H1 (cell line): ENCODE results near the gene ZNF680. TPM values are rescaled to one million over a fixed set of nuclear protein-coding genes. Genes with fewer than 3 reads are reported as not detected.

ENCODE experiments used
- CTCF ChIA-PET: fragments of 300-600 bp; sonication (Branson Sonifier 250); formaldehyde crosslinking; loops from one replicate; lab custom pipeline; 2021; ENCODE audit not compliant: partially characterized antibody; lab: Charles Lee
- POLR2A ChIA-PET: fragments of 300-600 bp; sonication (Branson Sonifier 250); formaldehyde crosslinking; loops from one replicate; lab custom pipeline; 2021; ENCODE audit warnings: inconsistent platforms; ENCODE audit not compliant: partially characterized antibody; lab: Charles Lee
- DNase-seq, 2 experiments: peaks; one replicate each; pipeline versions ENCODE4 v3.0.0 to v3.0.0-alpha.2; 2010 to 2022; ENCODE audit warnings: low spot score in 2 of 2, low read depth in 1 of 2, mixed read lengths in 1 of 2
- FAIRE-seq: peaks from 2 replicates; lab custom pipeline; 2011; peaks lifted over from hg19 to GRCh38; lab: Jason Lieb, UNC
- H2AFZ ChIP-seq: 2 replicates; pipeline ENCODE4 v1.8.1; 2012; ENCODE audit warnings: low read length, inconsistent platforms
- H2AK5ac ChIP-seq: 2 replicates; pipeline ENCODE4 v1.6.1; 2013; ENCODE audit warnings: low read depth, low read length
- H2BK120ac ChIP-seq: replicated peaks from 2 replicates; pipeline ENCODE3; 2013; ENCODE audit warnings: low read depth, low read length, inconsistent platforms
- H2BK12ac ChIP-seq: 2 replicates; pipeline ENCODE4 v1.6.1; 2013; ENCODE audit warnings: low read depth, low read length
- H2BK15ac ChIP-seq: 2 replicates; pipeline ENCODE4 v1.6.1; 2013; ENCODE audit warnings: low read length
- H2BK20ac ChIP-seq: 2 replicates; pipeline ENCODE4 v1.6.1; 2013; ENCODE audit warnings: low read length
- H2BK5ac ChIP-seq: 2 replicates; pipeline ENCODE4 v1.6.1; 2013; ENCODE audit warnings: low read depth, low read length
- H3K14ac ChIP-seq: 2 replicates; pipeline ENCODE4 v1.6.1; 2013; ENCODE audit warnings: inconsistent platforms; ENCODE audit not compliant: insufficient read length
- H3K18ac ChIP-seq: 2 replicates; pipeline ENCODE4 v1.6.1; 2013; ENCODE audit warnings: low read length; ENCODE audit errors: extremely low read depth
- H3K23ac ChIP-seq: 2 replicates; pipeline ENCODE4 v1.6.1; 2013; ENCODE audit warnings: inconsistent platforms; ENCODE audit not compliant: insufficient read length
- H3K23me2 ChIP-seq: 2 replicates; pipeline ENCODE4 v1.6.1; 2013; ENCODE audit warnings: low read depth, low read length
- H3K27ac ChIP-seq: 2 replicates; pipeline ENCODE4 v1.6.1; 2011; ENCODE audit warnings: low read depth, low read length, inconsistent platforms
- H3K27me3 ChIP-seq, 4 experiments: replicated peaks in 1 of 4; 1 replicate in 1 of 4; 2 replicates in 3 of 4; pipeline versions ENCODE4 v1.6.1 to v1.8.1; 2011 to 2013; ENCODE audit warnings: low read length in 3 of 4, mild to moderate bottlenecking in 3 of 4, inconsistent platforms in 2 of 4, mixed read lengths in 2 of 4, moderate library complexity in 1 of 4; ENCODE audit not compliant: control insufficient read depth in 3 of 4, insufficient read depth in 3 of 4; ENCODE audit errors: extremely low read depth in 1 of 4
- H3K36me3 ChIP-seq, 4 experiments: 2 replicates each; pipeline versions ENCODE4 v1.6.1 to v1.8.1; 2011 to 2013; ENCODE audit warnings: mild to moderate bottlenecking in 4 of 4, low read length in 3 of 4, moderate library complexity in 2 of 4, control low read depth in 1 of 4, inconsistent platforms in 1 of 4; ENCODE audit not compliant: insufficient read depth in 4 of 4, control insufficient read depth in 2 of 4
- H3K4ac ChIP-seq: replicated peaks from 2 replicates; pipeline ENCODE3; 2013; ENCODE audit warnings: low read length, low read depth, mixed read lengths, inconsistent platforms; ENCODE audit not compliant: insufficient read length
- H3K4me1 ChIP-seq, 4 experiments: replicated peaks in 1 of 4; 1 replicate in 1 of 4; 2 replicates in 3 of 4; pipeline versions ENCODE4 v1.6.1 to v1.8.1; 2011 to 2013; ENCODE audit warnings: low read length in 3 of 4, inconsistent platforms in 2 of 4, mixed read lengths in 1 of 4; ENCODE audit not compliant: insufficient read depth in 4 of 4, control insufficient read depth in 3 of 4
- H3K4me2 ChIP-seq, 2 experiments: 2 replicates each; pipeline versions ENCODE4 v1.6.1 to v1.8.1; 2011 to 2013; ENCODE audit warnings: low read depth in 2 of 2, low read length in 2 of 2, control low read depth in 1 of 2, inconsistent platforms in 1 of 2, mild to moderate bottlenecking in 1 of 2; ENCODE audit not compliant: insufficient read depth in 1 of 2
- H3K4me3 ChIP-seq, 4 experiments: fragments of 200-600, 300-600 bp in 1 of 4; sonication (generic), shearing (Covaris generic), sonication (Bioruptor Twin) in 1 of 4; 2 replicates each; pipeline versions ENCODE4 v1.5.1 to v1.8.1; 2011 to 2016; ENCODE audit warnings: low read length in 4 of 4, low read depth in 3 of 4, control low read depth in 2 of 4, inconsistent platforms in 2 of 4, mild to moderate bottlenecking in 2 of 4, mixed read lengths in 1 of 4, moderate library complexity in 1 of 4; ENCODE audit not compliant: insufficient read depth in 2 of 4; ENCODE audit errors: extremely low read depth in 1 of 4
- H3K56ac ChIP-seq: replicated peaks from 2 replicates; pipeline ENCODE3; 2013; ENCODE audit warnings: low read depth, mild to moderate bottlenecking, mixed read lengths, low read length, inconsistent platforms; ENCODE audit not compliant: insufficient read length
- H3K79me1 ChIP-seq: 2 replicates; pipeline ENCODE4 v1.6.1; 2013; ENCODE audit warnings: low read depth, low read length, control low read depth
- H3K79me2 ChIP-seq, 2 experiments: 2 replicates each; pipeline versions ENCODE4 v1.6.1 to v1.8.1; 2012 to 2013; ENCODE audit warnings: low read length in 2 of 2, mild to moderate bottlenecking in 2 of 2, inconsistent platforms in 1 of 2; ENCODE audit not compliant: insufficient read depth in 2 of 2, control insufficient read depth in 1 of 2
- H3K9ac ChIP-seq, 4 experiments: replicated peaks in 1 of 4; 1 replicate in 1 of 4; 2 replicates in 3 of 4; pipeline versions ENCODE4 v1.6.1 to v1.8.1; 2011 to 2013; ENCODE audit warnings: low read depth in 3 of 4, low read length in 3 of 4, control low read depth in 2 of 4, mild to moderate bottlenecking in 2 of 4, moderate library complexity in 2 of 4, inconsistent platforms in 1 of 4; ENCODE audit errors: extremely low read depth in 1 of 4
- H3K9me3 ChIP-seq, 2 experiments: 2 replicates each; pipeline versions ENCODE4 v1.6.1 to v1.8.1; 2012 to 2013; ENCODE audit warnings: mild to moderate bottlenecking in 2 of 2, moderate library complexity in 2 of 2, control low read depth in 1 of 2, inconsistent platforms in 1 of 2, low read depth in 1 of 2, low read length in 1 of 2, mixed read lengths in 1 of 2; ENCODE audit not compliant: insufficient read depth in 2 of 2
- H4K20me1 ChIP-seq, 2 experiments: replicated peaks in 1 of 2; 2 replicates each; pipeline versions ENCODE3 to v1.8.1; 2011 to 2013; ENCODE audit warnings: inconsistent platforms in 2 of 2, low read length in 2 of 2, mild to moderate bottlenecking in 1 of 2; ENCODE audit not compliant: insufficient read depth in 2 of 2, control insufficient read depth in 1 of 2
- H4K5ac ChIP-seq: 2 replicates; pipeline ENCODE4 v1.6.1; 2013; ENCODE audit warnings: low read length, low read depth, mixed read lengths, inconsistent platforms; ENCODE audit not compliant: insufficient read length
- H4K8ac ChIP-seq: 2 replicates; pipeline ENCODE4 v1.8.0; 2013; ENCODE audit warnings: mild to moderate bottlenecking, moderate library complexity, low read length, inconsistent platforms; ENCODE audit not compliant: insufficient read depth; ENCODE audit errors: extremely low read depth
- H4K91ac ChIP-seq: replicated peaks from 2 replicates; pipeline ENCODE3; 2013; ENCODE audit warnings: low read length, mixed read lengths, inconsistent platforms; ENCODE audit not compliant: insufficient read length
- RFX5 ChIP-seq: IDR thresholded peaks from 2 replicates; pipeline ENCODE4 v1.6.1; 2011; ENCODE audit warnings: low read depth, low read length, improper control_type of control experiment, borderline replicate concordance
- ZNF274 ChIP-seq: IDR thresholded peaks from 2 replicates; pipeline ENCODE4 v1.7.0; 2012; ENCODE audit warnings: low read length, borderline replicate concordance; ENCODE audit errors: extremely low read depth
- WGBS, 2 experiments: shearing (Covaris generic) in 1 of 2; methylation state at CpG; one replicate each; pipeline versions ENCODE4 v1.1.6 to v1.1.7; 2013 to 2015; ENCODE audit warnings: low lambda C conversion rate in 2 of 2, mixed read lengths in 2 of 2, inconsistent platforms in 1 of 2, low coverage in 1 of 2, missing lambda C conversion rate in 1 of 2; ENCODE audit not compliant: insufficient replicate concordance in 2 of 2, insufficient coverage in 1 of 2, insufficient read length in 1 of 2; ENCODE audit errors: extremely low coverage in 1 of 2, missing lambda C conversion rate in 1 of 2; 5-methylcytosine and 5-hydroxymethylcytosine counted together
- polyA plus RNA-seq, 7 experiments: library from polyadenylated mRNA; depleted of rRNA in 3 of 7; stranded (reverse) in 5 of 7; unstranded in 2 of 7; fragments of >200 nt in 5 of 7; fragments of 200-250 nt in 2 of 7; gene quantifications; 1 replicate in 5 of 7; 2 replicates in 1 of 7; 4 replicates in 1 of 7; pipeline versions ENCODE4 v1.2.1 to v1.2.3, GENCODE V29; 2011 to 2013; ENCODE audit warnings: missing spikeins in 2 of 7, mixed read lengths in 2 of 7
- total RNA-seq: library from RNA; stranded (reverse); fragmentation: NEBNext Ultra II Directional; extraction: Animal tissue kit (Norgen Biotek cat#: 25700); gene quantifications from 2 replicates; pipeline ENCODE4 v1.2.1, GENCODE V29; 2021
- TF ChIP-seq, protein P1 (sequence below): IDR thresholded peaks from 2 replicates; pipeline ENCODE4 v1.6.1; 2011; ENCODE audit warnings: low read depth, mild to moderate bottlenecking, low read length; ENCODE audit not compliant: insufficient read depth

Gene ZNF680
- total and polyA plus RNA-seq, 2 of the 8 experiments (the other 6 are each of a cell fraction or from before 2014, with no cell fraction given), result 15.3 TPM; not detected in 1

DNA sequence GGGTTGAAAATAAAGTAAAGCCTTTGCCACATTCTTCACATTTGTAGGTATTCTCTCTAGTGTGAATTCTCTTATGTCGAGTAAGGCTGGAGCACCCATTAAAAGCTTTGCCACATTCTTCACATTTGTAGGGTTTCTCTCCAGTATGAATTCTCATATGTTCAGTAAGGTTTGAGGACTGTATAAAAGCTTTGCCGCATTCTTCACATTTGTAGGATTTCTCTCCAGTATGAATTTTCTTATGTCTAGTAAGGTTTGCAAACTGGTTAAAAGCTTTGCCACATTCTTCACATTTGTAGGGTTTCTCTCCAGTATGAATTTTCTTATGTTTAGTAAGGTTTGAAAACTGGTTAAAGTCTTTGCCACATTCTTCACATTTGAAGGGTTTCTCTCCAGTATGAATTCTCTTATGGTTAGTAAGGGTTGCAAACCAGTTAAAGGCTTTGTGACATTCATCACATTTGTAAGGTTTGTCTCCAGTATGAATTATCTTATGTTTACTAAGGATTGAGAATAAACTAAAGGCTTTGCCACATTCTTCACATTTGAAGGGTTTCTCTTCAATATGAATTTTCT is 41.4 kb downstream of the ZNF680 start:
- Histone ChIP-seq H2BK15ac (no peak overlapping the region), H3K23ac (no peak overlapping the region), H3K9ac (no peak overlapping the region), H3K79me2 (no peaks in the 10 kb centered on the region), H2BK120ac (no peak overlapping the region), H2BK20ac (no peak overlapping the region), H3K4ac (no peak overlapping the region), H3K4me3 (no peak overlapping the region), H2AK5ac (no peak overlapping the region), H3K9me3 (peaks cover 18 to 31% of the 10 kb centered on the region in 2 experiments), H3K4me1 (no peaks in the 10 kb centered on the region), H3K36me3 (peaks cover 0 to 51% (median 0%) of the 10 kb centered on the region in 4 experiments; a peak in 1 of 8 replicates), H4K8ac (no peak overlapping the region), H3K79me1 (no peaks in the 10 kb centered on the region), H3K23me2 (no peaks in the 10 kb centered on the region), H4K5ac (no peak overlapping the region), H3K4me2 (no peak overlapping the region), H3K27ac (no peak overlapping the region), H3K56ac (no peak overlapping the region), H4K91ac (no peak overlapping the region), H4K20me1 (no peaks in the 10 kb centered on the region), H2BK12ac (no peak overlapping the region), H2AFZ (no peak overlapping the region), H3K14ac (no peak overlapping the region), H3K18ac (no peak overlapping the region), H2BK5ac (no peak overlapping the region), H3K27me3 (no peaks in the 10 kb centered on the region)
- no peak for FAIRE-seq
- ChIA-PET POLR2A (no interaction called here), CTCF (no interaction called here)
- WGBS, 2 experiments, result 100% methylated on average over 2 of the region's 2 CpGs; no CpG with 5 or more reads in 1 of the 2 experiments
- DNase-seq, result no peak
- TF ChIP-seq, protein P1, sequence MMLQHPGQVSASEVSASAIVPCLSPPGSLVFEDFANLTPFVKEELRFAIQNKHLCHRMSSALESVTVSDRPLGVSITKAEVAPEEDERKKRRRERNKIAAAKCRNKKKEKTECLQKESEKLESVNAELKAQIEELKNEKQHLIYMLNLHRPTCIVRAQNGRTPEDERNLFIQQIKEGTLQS, result no peak
- no peak for TF ChIP-seq RFX5
- peak; percentile 69; the same call in 1 of the 2 replicates for TF ChIP-seq ZNF274
